ENCODE measurements around the gene MYOF. TPM values are rescaled to one million over a fixed set of nuclear protein-coding genes. Genes with fewer than 3 reads are reported as not detected.

MYOF gene
- total and polyA plus RNA-seq, 2 of the 8 experiments (the other 6 are each of a cell fraction or from before 2014, with no cell fraction given), result 0.98 to 2.3 TPM

DNA sequence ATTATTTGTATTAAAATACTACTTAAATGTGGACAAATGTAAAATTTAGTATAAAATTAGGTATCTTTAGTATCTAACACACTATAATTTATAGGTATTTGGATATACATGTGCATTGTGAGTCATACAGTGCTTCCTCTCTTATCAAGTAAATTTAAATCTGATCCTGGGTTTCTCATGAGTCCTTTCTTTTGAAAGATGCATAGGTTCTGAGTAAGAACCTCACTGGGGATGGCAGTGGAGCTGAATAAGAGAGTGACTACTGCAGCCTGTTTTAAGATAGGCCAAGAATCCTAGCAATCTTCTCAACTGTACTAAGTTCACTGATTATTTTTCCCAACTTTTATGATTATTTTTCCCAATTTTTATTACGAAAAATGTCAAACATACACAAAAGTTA lies 30.4 kb upstream of the MYOF start (continued):
- TF ChIP-seq, protein P1, sequence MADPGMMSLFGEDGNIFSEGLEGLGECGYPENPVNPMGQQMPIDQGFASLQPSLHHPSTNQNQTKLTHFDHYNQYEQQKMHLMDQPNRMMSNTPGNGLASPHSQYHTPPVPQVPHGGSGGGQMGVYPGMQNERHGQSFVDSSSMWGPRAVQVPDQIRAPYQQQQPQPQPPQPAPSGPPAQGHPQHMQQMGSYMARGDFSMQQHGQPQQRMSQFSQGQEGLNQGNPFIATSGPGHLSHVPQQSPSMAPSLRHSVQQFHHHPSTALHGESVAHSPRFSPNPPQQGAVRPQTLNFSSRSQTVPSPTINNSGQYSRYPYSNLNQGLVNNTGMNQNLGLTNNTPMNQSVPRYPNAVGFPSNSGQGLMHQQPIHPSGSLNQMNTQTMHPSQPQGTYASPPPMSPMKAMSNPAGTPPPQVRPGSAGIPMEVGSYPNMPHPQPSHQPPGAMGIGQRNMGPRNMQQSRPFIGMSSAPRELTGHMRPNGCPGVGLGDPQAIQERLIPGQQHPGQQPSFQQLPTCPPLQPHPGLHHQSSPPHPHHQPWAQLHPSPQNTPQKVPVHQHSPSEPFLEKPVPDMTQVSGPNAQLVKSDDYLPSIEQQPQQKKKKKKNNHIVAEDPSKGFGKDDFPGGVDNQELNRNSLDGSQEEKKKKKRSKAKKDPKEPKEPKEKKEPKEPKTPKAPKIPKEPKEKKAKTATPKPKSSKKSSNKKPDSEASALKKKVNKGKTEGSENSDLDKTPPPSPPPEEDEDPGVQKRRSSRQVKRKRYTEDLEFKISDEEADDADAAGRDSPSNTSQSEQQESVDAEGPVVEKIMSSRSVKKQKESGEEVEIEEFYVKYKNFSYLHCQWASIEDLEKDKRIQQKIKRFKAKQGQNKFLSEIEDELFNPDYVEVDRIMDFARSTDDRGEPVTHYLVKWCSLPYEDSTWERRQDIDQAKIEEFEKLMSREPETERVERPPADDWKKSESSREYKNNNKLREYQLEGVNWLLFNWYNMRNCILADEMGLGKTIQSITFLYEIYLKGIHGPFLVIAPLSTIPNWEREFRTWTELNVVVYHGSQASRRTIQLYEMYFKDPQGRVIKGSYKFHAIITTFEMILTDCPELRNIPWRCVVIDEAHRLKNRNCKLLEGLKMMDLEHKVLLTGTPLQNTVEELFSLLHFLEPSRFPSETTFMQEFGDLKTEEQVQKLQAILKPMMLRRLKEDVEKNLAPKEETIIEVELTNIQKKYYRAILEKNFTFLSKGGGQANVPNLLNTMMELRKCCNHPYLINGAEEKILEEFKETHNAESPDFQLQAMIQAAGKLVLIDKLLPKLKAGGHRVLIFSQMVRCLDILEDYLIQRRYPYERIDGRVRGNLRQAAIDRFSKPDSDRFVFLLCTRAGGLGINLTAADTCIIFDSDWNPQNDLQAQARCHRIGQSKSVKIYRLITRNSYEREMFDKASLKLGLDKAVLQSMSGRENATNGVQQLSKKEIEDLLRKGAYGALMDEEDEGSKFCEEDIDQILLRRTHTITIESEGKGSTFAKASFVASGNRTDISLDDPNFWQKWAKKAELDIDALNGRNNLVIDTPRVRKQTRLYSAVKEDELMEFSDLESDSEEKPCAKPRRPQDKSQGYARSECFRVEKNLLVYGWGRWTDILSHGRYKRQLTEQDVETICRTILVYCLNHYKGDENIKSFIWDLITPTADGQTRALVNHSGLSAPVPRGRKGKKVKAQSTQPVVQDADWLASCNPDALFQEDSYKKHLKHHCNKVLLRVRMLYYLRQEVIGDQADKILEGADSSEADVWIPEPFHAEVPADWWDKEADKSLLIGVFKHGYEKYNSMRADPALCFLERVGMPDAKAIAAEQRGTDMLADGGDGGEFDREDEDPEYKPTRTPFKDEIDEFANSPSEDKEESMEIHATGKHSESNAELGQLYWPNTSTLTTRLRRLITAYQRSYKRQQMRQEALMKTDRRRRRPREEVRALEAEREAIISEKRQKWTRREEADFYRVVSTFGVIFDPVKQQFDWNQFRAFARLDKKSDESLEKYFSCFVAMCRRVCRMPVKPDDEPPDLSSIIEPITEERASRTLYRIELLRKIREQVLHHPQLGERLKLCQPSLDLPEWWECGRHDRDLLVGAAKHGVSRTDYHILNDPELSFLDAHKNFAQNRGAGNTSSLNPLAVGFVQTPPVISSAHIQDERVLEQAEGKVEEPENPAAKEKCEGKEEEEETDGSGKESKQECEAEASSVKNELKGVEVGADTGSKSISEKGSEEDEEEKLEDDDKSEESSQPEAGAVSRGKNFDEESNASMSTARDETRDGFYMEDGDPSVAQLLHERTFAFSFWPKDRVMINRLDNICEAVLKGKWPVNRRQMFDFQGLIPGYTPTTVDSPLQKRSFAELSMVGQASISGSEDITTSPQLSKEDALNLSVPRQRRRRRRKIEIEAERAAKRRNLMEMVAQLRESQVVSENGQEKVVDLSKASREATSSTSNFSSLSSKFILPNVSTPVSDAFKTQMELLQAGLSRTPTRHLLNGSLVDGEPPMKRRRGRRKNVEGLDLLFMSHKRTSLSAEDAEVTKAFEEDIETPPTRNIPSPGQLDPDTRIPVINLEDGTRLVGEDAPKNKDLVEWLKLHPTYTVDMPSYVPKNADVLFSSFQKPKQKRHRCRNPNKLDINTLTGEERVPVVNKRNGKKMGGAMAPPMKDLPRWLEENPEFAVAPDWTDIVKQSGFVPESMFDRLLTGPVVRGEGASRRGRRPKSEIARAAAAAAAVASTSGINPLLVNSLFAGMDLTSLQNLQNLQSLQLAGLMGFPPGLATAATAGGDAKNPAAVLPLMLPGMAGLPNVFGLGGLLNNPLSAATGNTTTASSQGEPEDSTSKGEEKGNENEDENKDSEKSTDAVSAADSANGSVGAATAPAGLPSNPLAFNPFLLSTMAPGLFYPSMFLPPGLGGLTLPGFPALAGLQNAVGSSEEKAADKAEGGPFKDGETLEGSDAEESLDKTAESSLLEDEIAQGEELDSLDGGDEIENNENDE (IDR thresholded peaks at IDR 0.05; ENCODE audit: insufficient replicate concordance, low read length), result no peak
- TF ChIP-seq SUZ12 (IDR thresholded peaks at IDR 0.05; ENCODE audit: low read length) (no peak), GABPA (IDR thresholded peaks at IDR 0.05; ENCODE audit: borderline replicate concordance, insufficient read depth, low read length) (no peak), RNF2 (IDR thresholded peaks at IDR 0.05; ENCODE audit: borderline replicate concordance, low read depth, low read length, missing control alignments, poor library complexity, severe bottlenecking) (no peak), TBP (IDR thresholded peaks at IDR 0.05; ENCODE audit: low read depth, low read length) (no peak), POLR2AphosphoS5 (IDR thresholded peaks at IDR 0.05; ENCODE audit: low read depth, low read length) (no peak)
- TF ChIP-seq, protein P2, sequence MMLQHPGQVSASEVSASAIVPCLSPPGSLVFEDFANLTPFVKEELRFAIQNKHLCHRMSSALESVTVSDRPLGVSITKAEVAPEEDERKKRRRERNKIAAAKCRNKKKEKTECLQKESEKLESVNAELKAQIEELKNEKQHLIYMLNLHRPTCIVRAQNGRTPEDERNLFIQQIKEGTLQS (IDR thresholded peaks at IDR 0.05; ENCODE audit: insufficient read depth, low read depth, low read length), result no peak
